ENCODE results near the gene PALM2AKAP2.

Gene PALM2AKAP2

GRCh38 chr9:109745335-109746283, 34.4 kb upstream of the PALM2AKAP2 start:
- Histone ChIP-seq H3K36me3 (ENCODE audit: control insufficient read depth in 5 of 5, insufficient read depth in 5 of 5, low read length in 5 of 5) (no peaks in the 10 kb centered on the region), H3K4me1 (ENCODE audit: control insufficient read depth in 5 of 5, insufficient read depth in 5 of 5, low read length in 5 of 5) (peaks cover 0 to 48% (median 29%) of the 10 kb centered on the region in 5 donors), H3K9me3 (ENCODE audit: control insufficient read depth in 5 of 5, low read length in 5 of 5) (no peaks in the 10 kb centered on the region), H3K9ac (ENCODE audit: low read length in 5 of 5) (peak overlapping the region in 1 of 5 donors; percentile 16), H3K27ac (ENCODE audit: low read depth, low read length) (peak overlapping the region; percentile 66), H3K27me3 (ENCODE audit: control insufficient read depth in 5 of 5, insufficient read depth in 4 of 5, low read length in 5 of 5) (no peaks in the 10 kb centered on the region), H3K4me3 (ENCODE audit: low read depth in 1 of 5, low read length in 5 of 5) (peak overlapping the region in 2 of 5 donors; percentile 4 to 38)

GRCh38 chr9:109751253-109751652, 28.7 kb upstream of the PALM2AKAP2 start:
- H3K27me3 ChIP-seq (ENCODE audit: control insufficient read depth in 5 of 5, insufficient read depth in 4 of 5, low read length in 5 of 5): no peaks in the 10 kb centered on the region
- H3K9me3 ChIP-seq (ENCODE audit: control insufficient read depth in 5 of 5, low read length in 5 of 5): peaks cover 0 to 3% (median 0%) of the 10 kb centered on the region in 5 donors
- H3K4me1 ChIP-seq (ENCODE audit: control insufficient read depth in 5 of 5, insufficient read depth in 5 of 5, low read length in 5 of 5): peaks cover 0 to 5% (median 0%) of the 10 kb centered on the region in 5 donors
- H3K4me3 ChIP-seq (ENCODE audit: low read depth in 1 of 5, low read length in 5 of 5): no peak overlapping the region
- no peak overlapping the region for H3K27ac ChIP-seq (ENCODE audit: low read depth, low read length)
- H3K36me3 ChIP-seq (ENCODE audit: control insufficient read depth in 5 of 5, insufficient read depth in 5 of 5, low read length in 5 of 5): no peaks in the 10 kb centered on the region
- H3K9ac ChIP-seq (ENCODE audit: low read length in 5 of 5): no peak overlapping the region

DNA sequence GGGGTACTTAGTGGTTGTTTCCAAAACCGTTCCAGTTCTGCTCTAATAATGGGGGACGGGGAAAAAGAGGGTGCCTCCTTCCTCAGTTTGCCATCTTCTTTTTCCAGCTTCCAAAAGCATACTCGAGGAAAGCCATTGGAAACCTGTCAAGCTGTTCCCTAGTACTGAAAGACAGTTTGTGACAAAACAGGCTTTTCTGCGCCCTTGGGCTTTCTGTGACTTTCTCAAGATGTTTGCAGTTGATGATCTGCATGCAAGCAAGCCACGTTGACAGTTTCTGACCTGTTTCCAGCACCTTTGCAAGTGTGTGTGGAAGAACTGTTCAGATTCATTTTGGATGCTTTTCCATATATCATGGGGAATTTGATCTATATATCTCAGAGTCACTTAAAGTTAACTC, 26.7 kb upstream of the PALM2AKAP2 start:
- no peak overlapping the region for H3K9ac ChIP-seq (ENCODE audit: low read length in 5 of 5)
- no peaks in the 10 kb centered on the region for H3K4me1 ChIP-seq (ENCODE audit: control insufficient read depth in 5 of 5, insufficient read depth in 5 of 5, low read length in 5 of 5)
- no peaks in the 10 kb centered on the region for H3K27me3 ChIP-seq (ENCODE audit: control insufficient read depth in 5 of 5, insufficient read depth in 4 of 5, low read length in 5 of 5)
- H3K9me3 ChIP-seq (ENCODE audit: control insufficient read depth in 5 of 5, low read length in 5 of 5): peaks cover 0 to 3% (median 0%) of the 10 kb centered on the region in 5 donors
- no peaks in the 10 kb centered on the region for H3K36me3 ChIP-seq (ENCODE audit: control insufficient read depth in 5 of 5, insufficient read depth in 5 of 5, low read length in 5 of 5)
- H3K27ac ChIP-seq (ENCODE audit: low read depth, low read length): no peak overlapping the region
- no peak overlapping the region for H3K4me3 ChIP-seq (ENCODE audit: low read depth in 1 of 5, low read length in 5 of 5)

DNA sequence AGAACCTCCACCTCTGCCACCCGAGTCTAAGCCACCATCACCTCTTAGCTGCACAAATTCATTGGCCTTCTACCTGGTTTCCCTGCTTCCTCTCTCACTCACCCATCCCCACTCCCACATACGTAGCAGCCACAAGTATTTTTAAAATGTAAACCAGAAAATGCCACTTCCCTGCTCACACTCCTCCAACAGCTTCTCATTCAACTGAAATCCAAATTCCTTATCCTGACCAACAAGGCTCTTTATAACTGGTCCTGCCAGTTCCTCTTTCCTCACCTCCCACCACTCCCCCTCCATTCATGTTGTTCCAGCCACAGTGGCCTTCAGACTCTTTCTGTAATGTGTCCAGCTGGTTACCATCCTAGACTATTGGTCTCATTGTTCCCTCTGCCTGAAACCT, 25.0 kb upstream of the PALM2AKAP2 start:
- Histone ChIP-seq H3K9me3 (ENCODE audit: control insufficient read depth in 5 of 5, low read length in 5 of 5) (peaks cover 0 to 3% (median 0%) of the 10 kb centered on the region in 5 donors), H3K9ac (ENCODE audit: low read length in 5 of 5) (no peak overlapping the region), H3K4me1 (ENCODE audit: control insufficient read depth in 5 of 5, insufficient read depth in 5 of 5, low read length in 5 of 5) (no peaks in the 10 kb centered on the region), H3K36me3 (ENCODE audit: control insufficient read depth in 5 of 5, insufficient read depth in 5 of 5, low read length in 5 of 5) (no peaks in the 10 kb centered on the region), H3K27ac (ENCODE audit: low read depth, low read length) (no peak overlapping the region), H3K27me3 (ENCODE audit: control insufficient read depth in 5 of 5, insufficient read depth in 4 of 5, low read length in 5 of 5) (no peaks in the 10 kb centered on the region), H3K4me3 (ENCODE audit: low read depth in 1 of 5, low read length in 5 of 5) (no peak overlapping the region)

DNA sequence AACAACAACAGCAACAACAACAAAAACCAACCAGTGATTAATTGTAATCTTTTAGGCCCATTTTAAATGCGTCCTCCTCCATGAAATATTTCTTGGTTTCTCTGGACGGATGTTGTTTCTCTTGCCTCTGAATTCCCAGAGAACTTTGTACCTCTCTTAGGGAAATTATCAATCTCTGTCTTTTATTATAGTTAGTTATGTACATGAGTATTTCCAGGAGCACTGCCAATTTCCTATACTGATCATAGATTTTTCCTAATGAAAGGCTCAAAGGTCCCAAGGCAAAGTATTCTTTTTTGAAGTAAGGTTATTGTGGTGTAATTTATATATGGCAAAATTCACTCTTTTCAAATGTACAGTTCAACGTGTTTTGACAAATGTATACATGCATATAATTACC, 20.4 kb upstream of the PALM2AKAP2 start:
- Histone ChIP-seq H3K9ac (ENCODE audit: low read length in 5 of 5) (no peak overlapping the region), H3K36me3 (ENCODE audit: control insufficient read depth in 5 of 5, insufficient read depth in 5 of 5, low read length in 5 of 5) (no peaks in the 10 kb centered on the region)

GRCh38 chr9:109765278-109765677, 14.7 kb upstream of the PALM2AKAP2 start:
- no peaks in the 10 kb centered on the region for H3K36me3 ChIP-seq (ENCODE audit: control insufficient read depth in 5 of 5, insufficient read depth in 5 of 5, low read length in 5 of 5)
- no peak overlapping the region for H3K9ac ChIP-seq (ENCODE audit: low read length in 5 of 5)
- no peak overlapping the region for H3K4me3 ChIP-seq (ENCODE audit: low read depth in 1 of 5, low read length in 5 of 5)
- no peak overlapping the region for H3K27ac ChIP-seq (ENCODE audit: low read depth, low read length)
- H3K4me1 ChIP-seq (ENCODE audit: control insufficient read depth in 5 of 5, insufficient read depth in 5 of 5, low read length in 5 of 5): peaks cover 0 to 9% (median 0%) of the 10 kb centered on the region in 5 donors
- no peaks in the 10 kb centered on the region for H3K9me3 ChIP-seq (ENCODE audit: control insufficient read depth in 5 of 5, low read length in 5 of 5)
- no peaks in the 10 kb centered on the region for H3K27me3 ChIP-seq (ENCODE audit: control insufficient read depth in 5 of 5, insufficient read depth in 4 of 5, low read length in 5 of 5)

More for the DNA sequence above, 20.4 kb upstream of the PALM2AKAP2 start:
- no peaks in the 10 kb centered on the region for H3K27me3 ChIP-seq (ENCODE audit: control insufficient read depth in 5 of 5, insufficient read depth in 4 of 5, low read length in 5 of 5)
- no peak overlapping the region for H3K27ac ChIP-seq (ENCODE audit: low read depth, low read length)
- peaks cover 0 to 9% (median 0%) of the 10 kb centered on the region in 5 donors for H3K4me1 ChIP-seq (ENCODE audit: control insufficient read depth in 5 of 5, insufficient read depth in 5 of 5, low read length in 5 of 5)
- peaks cover 0 to 3% (median 0%) of the 10 kb centered on the region in 5 donors for H3K9me3 ChIP-seq (ENCODE audit: control insufficient read depth in 5 of 5, low read length in 5 of 5)
- no peak overlapping the region for H3K4me3 ChIP-seq (ENCODE audit: low read depth in 1 of 5, low read length in 5 of 5)

DNA sequence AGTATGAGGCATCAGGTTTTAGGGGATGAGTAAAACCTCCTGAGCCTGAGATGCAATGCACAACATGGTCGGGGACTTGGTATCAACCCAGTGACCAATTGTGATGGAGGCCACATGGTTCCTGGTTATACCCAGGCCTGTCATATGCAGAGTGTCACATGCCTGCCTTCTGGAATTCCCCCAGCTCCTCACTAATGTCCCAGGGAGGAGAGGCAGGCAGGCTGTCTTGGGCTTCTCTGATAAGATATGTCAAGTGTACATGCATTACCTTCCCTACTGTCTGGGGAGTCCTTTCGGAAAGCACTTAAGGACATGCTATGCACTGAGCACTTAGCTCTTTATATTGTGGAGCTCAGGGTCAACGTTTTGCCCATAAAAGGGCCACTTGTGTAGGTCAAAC, 14.2 kb upstream of the PALM2AKAP2 start:
- Histone ChIP-seq H3K9ac (ENCODE audit: low read length in 5 of 5) (no peak overlapping the region), H3K4me3 (ENCODE audit: low read depth in 1 of 5, low read length in 5 of 5) (no peak overlapping the region), H3K27ac (ENCODE audit: low read depth, low read length) (no peak overlapping the region), H3K36me3 (ENCODE audit: control insufficient read depth in 5 of 5, insufficient read depth in 5 of 5, low read length in 5 of 5) (no peaks in the 10 kb centered on the region), H3K4me1 (ENCODE audit: control insufficient read depth in 5 of 5, insufficient read depth in 5 of 5, low read length in 5 of 5) (peaks cover 0 to 9% (median 0%) of the 10 kb centered on the region in 5 donors), H3K27me3 (ENCODE audit: control insufficient read depth in 5 of 5, insufficient read depth in 4 of 5, low read length in 5 of 5) (peaks cover 0 to 4% (median 0%) of the 10 kb centered on the region in 5 donors), H3K9me3 (ENCODE audit: control insufficient read depth in 5 of 5, low read length in 5 of 5) (no peaks in the 10 kb centered on the region)

- H3K9me3 ChIP-seq (ENCODE audit: control insufficient read depth in 5 of 5, low read length in 5 of 5): no peaks in the 10 kb centered on the region
- peaks cover 0 to 12% (median 0%) of the 10 kb centered on the region in 5 donors for H3K4me1 ChIP-seq (ENCODE audit: control insufficient read depth in 5 of 5, insufficient read depth in 5 of 5, low read length in 5 of 5)
- H3K9ac ChIP-seq (ENCODE audit: low read length in 5 of 5): no peak overlapping the region
- no peak overlapping the region for H3K4me3 ChIP-seq (ENCODE audit: low read depth in 1 of 5, low read length in 5 of 5)
- no peaks in the 10 kb centered on the region for H3K36me3 ChIP-seq (ENCODE audit: control insufficient read depth in 5 of 5, insufficient read depth in 5 of 5, low read length in 5 of 5)
- H3K27ac ChIP-seq (ENCODE audit: low read depth, low read length): no peak overlapping the region
- peaks cover 0 to 4% (median 0%) of the 10 kb centered on the region in 5 donors for H3K27me3 ChIP-seq (ENCODE audit: control insufficient read depth in 5 of 5, insufficient read depth in 4 of 5, low read length in 5 of 5)
These were observed 13.6 kb upstream of the PALM2AKAP2 start for GRCh38 chr9:109766351-109766750.

- H3K4me1 ChIP-seq (ENCODE audit: control insufficient read depth in 5 of 5, insufficient read depth in 5 of 5, low read length in 5 of 5): peaks cover 0 to 23% (median 9%) of the 10 kb centered on the region in 5 donors
- H3K4me3 ChIP-seq (ENCODE audit: low read depth in 1 of 5, low read length in 5 of 5): no peak overlapping the region
- H3K9ac ChIP-seq (ENCODE audit: low read length in 5 of 5): no peak overlapping the region
- no peaks in the 10 kb centered on the region for H3K36me3 ChIP-seq (ENCODE audit: control insufficient read depth in 5 of 5, insufficient read depth in 5 of 5, low read length in 5 of 5)
- no peak overlapping the region for H3K27ac ChIP-seq (ENCODE audit: low read depth, low read length)
- H3K9me3 ChIP-seq (ENCODE audit: control insufficient read depth in 5 of 5, low read length in 5 of 5): no peaks in the 10 kb centered on the region
- peaks cover 0 to 4% (median 0%) of the 10 kb centered on the region in 5 donors for H3K27me3 ChIP-seq (ENCODE audit: control insufficient read depth in 5 of 5, insufficient read depth in 4 of 5, low read length in 5 of 5)
These were observed 12.6 kb upstream of the PALM2AKAP2 start for GRCh38 chr9:109767404-109767803.

DNA sequence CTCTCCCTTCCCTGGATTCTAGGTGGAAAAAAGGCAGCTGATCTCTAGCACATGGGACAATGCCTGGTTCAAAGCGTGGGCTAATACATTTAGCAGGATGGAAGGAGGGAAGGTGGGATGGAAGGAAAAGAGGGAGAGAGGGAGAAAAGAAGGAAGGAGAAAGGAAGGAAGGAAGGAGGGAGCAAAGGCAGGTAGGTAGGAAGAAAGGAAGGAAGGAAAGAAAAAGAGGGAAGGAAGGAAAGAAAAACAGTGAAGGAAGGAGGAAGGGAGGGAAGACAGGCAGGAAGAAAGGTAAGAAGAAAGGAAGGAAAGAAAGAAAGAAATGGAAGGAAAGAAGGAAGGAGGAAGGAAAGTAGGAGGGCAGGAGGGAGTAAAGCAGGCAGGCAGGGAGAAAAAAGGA, 12.2 kb upstream of the PALM2AKAP2 start:
- Histone ChIP-seq H3K27me3 (ENCODE audit: control insufficient read depth in 5 of 5, insufficient read depth in 4 of 5, low read length in 5 of 5) (peaks cover 0 to 4% (median 0%) of the 10 kb centered on the region in 5 donors), H3K36me3 (ENCODE audit: control insufficient read depth in 5 of 5, insufficient read depth in 5 of 5, low read length in 5 of 5) (no peaks in the 10 kb centered on the region), H3K4me1 (ENCODE audit: control insufficient read depth in 5 of 5, insufficient read depth in 5 of 5, low read length in 5 of 5) (peaks cover 0 to 21% (median 10%) of the 10 kb centered on the region in 5 donors), H3K9me3 (ENCODE audit: control insufficient read depth in 5 of 5, low read length in 5 of 5) (no peaks in the 10 kb centered on the region), H3K9ac (ENCODE audit: low read length in 5 of 5) (no peak overlapping the region), H3K27ac (ENCODE audit: low read depth, low read length) (no peak overlapping the region), H3K4me3 (ENCODE audit: low read depth in 1 of 5, low read length in 5 of 5) (no peak overlapping the region)

Measured in subcutaneous abdominal adipose tissue (tissue), 5 donors.